Neural cell (in vitro differentiated cells): ENCODE data around the gene RANBP3. TPM values are rescaled to one million over a fixed set of nuclear protein-coding genes. Genes with fewer than 3 reads are reported as not detected.

Source experiments
- H2AFZ ChIP-seq: fragments of 200-600, 300-800 bp; sonication (generic), shearing (Covaris generic); 2 replicates; pipeline ENCODE4 v1.6.0; 2014; ENCODE audit warnings: low read depth, mild to moderate bottlenecking, antibody characterized with exemption, low read length, moderate library complexity
- H3F3A ChIP-seq: fragments of 200-600 bp; shearing (Covaris generic); 2 replicates; pipeline ENCODE4 v1.6.1; 2016; ENCODE audit warnings: mild to moderate bottlenecking, moderate library complexity, mixed read lengths, antibody characterized with exemption, low read length; ENCODE audit not compliant: insufficient read depth, poor library complexity, severe bottlenecking
- H3K27ac ChIP-seq: fragments of 200-600, 300-800 bp; sonication (generic), shearing (Covaris generic); 2 replicates; pipeline ENCODE4 v1.5.1; 2014; ENCODE audit warnings: mild to moderate bottlenecking, low read length, moderate library complexity
- H3K27me3 ChIP-seq: fragments of 300-800, 200-600 bp; sonication (generic), shearing (Covaris generic); 2 replicates; pipeline ENCODE4 v1.6.0; 2014; ENCODE audit warnings: mild to moderate bottlenecking, low read depth, low read length, moderate library complexity; ENCODE audit not compliant: insufficient read depth
- H3K36me3 ChIP-seq: fragments of 300-800, 200-600 bp; sonication (generic), shearing (Covaris generic); 2 replicates; pipeline ENCODE4 v1.5.1; 2014; ENCODE audit warnings: mild to moderate bottlenecking, antibody characterized with exemption, low read length, moderate library complexity; ENCODE audit not compliant: insufficient read depth
- H3K4me2 ChIP-seq: fragments of 300-800, 200-600 bp; sonication (generic), shearing (Covaris generic); 2 replicates; pipeline ENCODE4 v1.6.0; 2014; ENCODE audit warnings: mild to moderate bottlenecking, low read length
- H3K4me3 ChIP-seq: fragments of 300-800, 200-600 bp; sonication (generic), shearing (Covaris generic); 2 replicates; pipeline ENCODE4 v1.5.1; 2014; ENCODE audit warnings: mild to moderate bottlenecking, low read length, moderate library complexity
- H3K79me2 ChIP-seq: fragments of 200-600 bp; shearing (Covaris generic); replicated peaks from 2 replicates; pipeline ENCODE4 v1.6.0; 2014; ENCODE audit warnings: mild to moderate bottlenecking, low read length, moderate library complexity; ENCODE audit not compliant: insufficient read depth
- H3K9ac ChIP-seq: fragments of 300-800, 200-600 bp; sonication (generic), shearing (Covaris generic); 2 replicates; pipeline ENCODE4 v1.6.1; 2016; ENCODE audit warnings: mild to moderate bottlenecking, low read length, mixed read lengths
- H3K9me2 ChIP-seq: fragments of 200-600 bp; shearing (Covaris generic); 2 replicates; pipeline ENCODE4 v1.6.1; 2016; ENCODE audit warnings: mild to moderate bottlenecking, low read length, mixed read lengths; ENCODE audit not compliant: insufficient read depth
- H3K9me3 ChIP-seq: fragments of 200-600, 300-800 bp; sonication (generic), shearing (Covaris generic); 2 replicates; pipeline ENCODE4 v1.6.1; 2016; ENCODE audit warnings: mild to moderate bottlenecking, mixed run types, low read length, moderate library complexity, mixed read lengths
- H4K20me1 ChIP-seq: fragments of 200-600 bp; shearing (Covaris generic); 2 replicates; pipeline ENCODE4 v1.6.1; 2016; ENCODE audit warnings: mild to moderate bottlenecking, mixed run types; ENCODE audit not compliant: insufficient read depth
- CTCF ChIP-seq: fragments of 450-650 bp; IDR thresholded peaks from 2 replicates; pipeline ENCODE4 v1.5.1; 2014; ENCODE audit warnings: antibody characterized with exemption, mild to moderate bottlenecking, moderate library complexity; ENCODE audit not compliant: poor library complexity, severe bottlenecking
- EP300 ChIP-seq: fragments of 450-650 bp; conservative IDR thresholded peaks from 2 replicates; pipeline ENCODE4 v1.6.1; 2014; ENCODE audit warnings: antibody characterized with exemption, mild to moderate bottlenecking, moderate library complexity; ENCODE audit not compliant: poor library complexity, severe bottlenecking
- EZH2 ChIP-seq: fragments of 200-600, 300-800 bp; shearing (Covaris generic), sonication (generic); IDR thresholded peaks from 2 replicates; pipeline ENCODE4 v1.6.1; 2014; ENCODE audit warnings: antibody characterized with exemption, low read length, borderline replicate concordance, mild to moderate bottlenecking; ENCODE audit not compliant: insufficient read depth, poor library complexity, severe bottlenecking
- MXI1 ChIP-seq: fragments of 450-650 bp; conservative IDR thresholded peaks from 2 replicates; pipeline ENCODE4 v1.6.1; 2014; ENCODE audit warnings: antibody characterized with exemption, mild to moderate bottlenecking; ENCODE audit not compliant: poor library complexity, severe bottlenecking
- POLR2AphosphoS5 ChIP-seq: IDR thresholded peaks from 2 replicates; pipeline ENCODE4 v1.6.1; 2012
- RAD21 ChIP-seq: fragments of 450-650 bp; conservative IDR thresholded peaks from 2 replicates; pipeline ENCODE4 v1.6.1; 2014; ENCODE audit warnings: antibody characterized with exemption, mild to moderate bottlenecking, moderate library complexity
- REST ChIP-seq: IDR thresholded peaks from 2 replicates; pipeline ENCODE4 v1.6.1; 2012; ENCODE audit warnings: borderline replicate concordance
- SMC3 ChIP-seq: fragments of 450-650 bp; conservative IDR thresholded peaks from 2 replicates; pipeline ENCODE4 v1.6.1; 2014; ENCODE audit warnings: antibody characterized with exemption, mild to moderate bottlenecking, moderate library complexity; ENCODE audit not compliant: poor library complexity
- TAF1 ChIP-seq: IDR thresholded peaks from 2 replicates; pipeline ENCODE4 v1.6.1; 2012; ENCODE audit warnings: low read depth
- polyA plus RNA-seq: library from polyadenylated mRNA; depleted of rRNA; stranded (reverse); fragments of >200 nt; gene quantifications from 2 replicates; pipeline ENCODE4 v1.2.3, GENCODE V29; 2014

The RANBP3 gene
- polyA plus RNA-seq, 1 donor from 2014 or later: 67.6 TPM

GRCh38 chr19:5931251-5931650, 46.7 kb downstream of the RANBP3 start:
- Histone ChIP-seq H3K27ac (no peak overlapping the region), H3K9me2 (no peaks in the 10 kb centered on the region), H3K4me2 (no peak overlapping the region), H3K4me3 (no peak overlapping the region), H3K27me3 (no peaks in the 10 kb centered on the region), H3F3A (no peaks in the 10 kb centered on the region), H2AFZ (no peak overlapping the region), H3K79me2 (no peaks in the 10 kb centered on the region), H3K9me3 (no peaks in the 10 kb centered on the region), H3K9ac (no peak overlapping the region), H3K36me3 (no peaks in the 10 kb centered on the region), H4K20me1 (no peaks in the 10 kb centered on the region)
- TF ChIP-seq CTCF (no peak), POLR2AphosphoS5 (no peak), EP300 (no peak), REST (no peak), SMC3 (no peak), EZH2 (no peak), RAD21 (no peak), TAF1 (no peak), MXI1 (no peak)

- no peaks in the 10 kb centered on the region for H3K79me2 ChIP-seq
- no peak overlapping the region for H3K9ac ChIP-seq
- no peak overlapping the region for H3K27ac ChIP-seq
- H3K4me2 ChIP-seq: no peak overlapping the region
- H3K9me3 ChIP-seq: no peaks in the 10 kb centered on the region
- no peaks in the 10 kb centered on the region for H3K36me3 ChIP-seq
- H2AFZ ChIP-seq: no peak overlapping the region
- H3F3A ChIP-seq: no peaks in the 10 kb centered on the region
- H3K27me3 ChIP-seq: no peaks in the 10 kb centered on the region
- TF ChIP-seq EP300: no peak
- no peak for TF ChIP-seq SMC3
- no peak for TF ChIP-seq REST
- no peak for TF ChIP-seq POLR2AphosphoS5
- TF ChIP-seq TAF1: no peak
- TF ChIP-seq CTCF: no peak
- TF ChIP-seq MXI1: no peak
- no peak for TF ChIP-seq EZH2
- H3K4me3 ChIP-seq: no peak overlapping the region
- H4K20me1 ChIP-seq: no peaks in the 10 kb centered on the region
- H3K9me2 ChIP-seq: no peaks in the 10 kb centered on the region
These were observed 48.3 kb downstream of the RANBP3 start for GRCh38 chr19:5929625-5930024.
